Measurements from ENCODE around the gene IQGAP1.
"Not testable (repeated sequence)": the region's sequence is repeated elsewhere in the genome, so short reads cannot be mapped to it uniquely, and the experiment has no call there.

Gene IQGAP1

GRCh38 chr15:90387534-90388461 lies at the start of gene IQGAP1:
TSS of gene IQGAP1 (plus strand) at chr15:90388242. CDS start at chr15:90388342, 100 bp downstream.
- DNase-seq (ENCODE audit: low read depth in 2 of 2) = peak; percentile 94 to 95

DNA sequence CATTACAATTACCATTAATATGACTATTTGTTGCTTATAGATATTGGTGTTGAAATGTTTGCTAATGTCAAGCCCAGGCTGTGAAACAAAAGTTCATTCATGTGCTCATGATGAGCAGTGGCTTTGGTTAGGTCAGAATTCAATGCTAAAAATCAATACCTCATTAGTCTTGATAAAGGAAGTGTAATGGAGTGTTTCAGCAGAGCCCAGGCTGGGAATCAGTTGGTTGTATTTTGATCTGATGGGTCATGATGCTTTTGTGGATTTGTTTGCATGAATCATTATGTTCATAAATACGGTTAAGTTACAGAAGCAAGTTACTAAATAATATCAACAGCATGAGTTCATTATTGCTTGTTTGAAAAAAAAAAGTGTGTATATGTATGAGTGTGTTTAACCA lies 49.5 kb upstream of the IQGAP1 start:
- DNase-seq (ENCODE audit: low read depth in 2 of 2) = no peak

DNA sequence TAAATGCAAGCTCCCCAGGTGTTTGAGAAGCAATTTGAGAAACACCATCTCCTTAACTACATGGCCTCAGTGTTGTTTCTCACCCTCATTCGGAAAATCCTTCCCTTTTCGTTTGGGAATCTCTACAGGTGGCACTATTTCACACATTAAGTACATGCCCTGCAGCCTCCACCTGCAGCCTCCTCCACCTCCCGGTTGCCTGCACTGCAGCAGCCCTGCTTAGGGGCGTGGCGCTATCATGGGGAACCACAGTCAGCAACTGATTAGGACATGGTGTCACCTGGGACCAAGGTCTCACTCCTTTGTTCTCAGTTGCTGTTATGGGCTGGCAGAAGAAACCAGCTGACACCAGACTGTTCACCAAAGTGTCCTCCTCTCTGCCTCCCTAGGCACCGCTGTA lies 47.7 kb upstream of the IQGAP1 start:
- no peak for DNase-seq (ENCODE audit: low read depth in 2 of 2)

- DNase-seq (ENCODE audit: low read depth in 2 of 2) = no peak
Observed at GRCh38 chr15:90343302-90343790, 44.7 kb upstream of the IQGAP1 start.

- DNase-seq (ENCODE audit: low read depth in 2 of 2) = no peak
Observed at GRCh38 chr15:90344662-90345061, 43.4 kb upstream of the IQGAP1 start.

- no peak for DNase-seq (ENCODE audit: low read depth in 2 of 2)
Observed at GRCh38 chr15:90345857-90346256, 42.2 kb upstream of the IQGAP1 start.

- not testable (repeated sequence) for DNase-seq (ENCODE audit: low read depth in 2 of 2)
Observed at GRCh38 chr15:90347431-90348065, 40.5 kb upstream of the IQGAP1 start.

DNA sequence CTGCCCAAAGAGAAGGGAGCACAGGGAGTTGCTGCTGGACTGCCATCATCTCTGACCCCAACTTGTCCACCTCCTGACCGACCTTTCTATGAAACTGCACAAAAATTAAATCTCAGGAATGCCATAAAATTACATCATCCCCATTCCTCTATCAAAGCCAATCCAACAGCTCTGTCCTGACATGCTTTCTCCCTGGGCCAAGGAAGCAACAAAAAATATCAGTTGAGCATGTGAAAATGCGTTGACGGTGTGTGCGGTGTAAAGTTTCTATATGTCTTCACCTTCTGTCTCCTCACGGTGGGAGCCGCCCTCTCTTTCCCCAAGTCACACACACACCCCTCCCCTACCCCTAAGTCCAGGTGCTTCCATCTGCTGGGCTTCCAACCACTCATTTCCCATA lies 39.6 kb upstream of the IQGAP1 start:
- no peak for DNase-seq (ENCODE audit: low read depth in 2 of 2)

DNA sequence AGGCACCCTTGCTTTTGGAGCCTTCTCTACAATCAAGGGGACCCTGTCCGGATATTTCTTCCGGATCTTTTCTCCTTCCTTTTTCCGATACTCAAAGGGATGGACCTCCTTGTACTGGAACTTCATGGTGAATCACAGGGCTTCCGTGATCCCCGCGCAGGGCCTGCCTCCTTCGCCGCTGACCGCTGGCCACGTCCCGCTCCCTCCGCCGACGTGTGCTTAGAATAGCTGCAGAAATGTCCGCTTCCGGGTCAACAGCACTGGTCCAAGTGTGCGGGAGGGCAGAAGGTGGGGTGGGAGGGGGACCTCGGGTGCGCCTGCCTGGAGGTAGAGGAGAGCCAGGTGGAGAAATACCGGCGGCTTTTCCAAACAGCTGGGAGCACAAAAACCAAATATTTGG lies 39.0 kb upstream of the IQGAP1 start:
- no peak for DNase-seq (ENCODE audit: low read depth in 2 of 2)

GRCh38 chr15:90349821-90350220 lies 38.2 kb upstream of the IQGAP1 start:
- no peak for DNase-seq (ENCODE audit: low read depth in 2 of 2)

DNA sequence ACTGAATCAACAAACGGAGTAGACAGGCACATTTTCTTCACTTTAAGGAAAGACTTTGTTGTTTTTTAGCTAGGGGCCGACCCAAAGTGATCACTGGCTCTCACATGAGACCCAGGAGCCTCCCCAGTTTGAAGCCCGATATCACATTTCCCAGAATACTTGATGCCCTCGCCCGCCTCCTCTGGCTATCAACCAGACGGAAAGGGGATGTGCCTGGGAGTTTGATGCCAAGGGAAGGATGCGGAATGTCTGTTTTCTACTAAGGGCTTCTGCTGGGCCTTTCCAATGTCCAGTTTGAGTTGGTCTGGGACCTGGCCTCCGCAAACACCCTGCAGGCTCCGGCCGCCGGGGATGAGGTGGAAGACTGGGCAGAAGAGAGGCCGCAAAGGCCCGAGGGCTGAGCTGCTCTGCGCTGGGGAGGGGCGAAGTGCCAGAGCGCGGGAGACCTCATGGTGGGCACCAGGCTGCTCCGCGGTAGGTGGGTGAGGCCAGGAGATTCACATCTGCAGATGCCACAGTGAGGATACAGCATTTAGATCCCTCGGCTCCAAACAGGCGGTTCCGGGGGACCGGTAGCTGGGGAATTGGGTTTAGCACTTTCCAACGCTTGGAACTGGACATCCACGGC lies 36.4 kb upstream of the IQGAP1 start:
- DNase-seq (ENCODE audit: low read depth in 2 of 2) = no peak

- DNase-seq (ENCODE audit: low read depth in 2 of 2) = peak; percentile 88
Observed at GRCh38 chr15:90352107-90352893, 35.7 kb upstream of the IQGAP1 start, which contains the start of gene ZNF774. TSS of gene ZNF774 (plus strand) at chr15:90352284. CDS start at chr15:90354661, 2,377 bp downstream.

- no peak for DNase-seq (ENCODE audit: low read depth in 2 of 2)
Observed at GRCh38 chr15:90354986-90355385, 33.1 kb upstream of the IQGAP1 start.

DNA sequence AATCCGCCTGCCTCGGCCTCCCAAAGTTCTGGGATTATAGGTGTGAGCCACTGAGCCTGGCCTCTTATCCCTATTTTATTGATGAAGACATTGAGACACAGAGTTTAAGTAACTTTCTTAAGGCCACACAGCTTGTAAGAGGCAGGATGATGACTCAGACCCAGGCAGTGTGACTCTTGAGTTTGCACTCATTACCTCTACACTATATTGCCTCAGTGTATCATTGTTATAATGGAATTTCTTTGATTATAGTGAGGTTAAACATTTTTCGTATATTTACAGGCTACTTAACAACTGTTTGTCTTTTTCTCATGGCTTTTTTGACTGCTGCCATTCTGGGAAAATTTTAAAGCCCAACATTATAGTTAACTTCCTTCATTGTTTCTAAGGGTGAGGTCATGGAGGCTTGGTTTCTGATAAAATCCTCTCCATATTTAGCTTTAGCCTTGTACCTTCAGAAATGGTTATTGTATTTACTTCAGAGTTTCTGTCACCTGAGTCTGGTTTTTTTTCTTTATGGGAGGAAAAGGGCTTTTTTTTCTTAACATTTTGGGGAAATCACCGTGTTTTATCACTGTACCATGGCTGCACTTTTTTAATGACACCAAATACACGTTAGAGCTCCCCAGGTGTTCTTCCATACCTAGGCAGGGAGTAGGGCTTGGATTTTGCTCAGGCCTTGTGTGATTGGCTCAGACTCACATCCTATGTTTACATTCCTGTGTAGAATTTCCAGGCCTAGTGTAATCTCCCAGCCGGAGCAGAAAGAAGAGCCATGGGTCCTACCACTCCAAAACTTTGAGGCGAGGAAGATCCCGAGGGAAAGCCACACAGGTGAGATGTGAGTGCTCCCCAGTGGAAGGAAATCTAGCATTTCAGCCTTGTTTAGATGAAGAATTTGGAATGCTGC lies 29.7 kb upstream of the IQGAP1 start:
- DNase-seq (ENCODE audit: low read depth in 2 of 2) = no peak

DNA sequence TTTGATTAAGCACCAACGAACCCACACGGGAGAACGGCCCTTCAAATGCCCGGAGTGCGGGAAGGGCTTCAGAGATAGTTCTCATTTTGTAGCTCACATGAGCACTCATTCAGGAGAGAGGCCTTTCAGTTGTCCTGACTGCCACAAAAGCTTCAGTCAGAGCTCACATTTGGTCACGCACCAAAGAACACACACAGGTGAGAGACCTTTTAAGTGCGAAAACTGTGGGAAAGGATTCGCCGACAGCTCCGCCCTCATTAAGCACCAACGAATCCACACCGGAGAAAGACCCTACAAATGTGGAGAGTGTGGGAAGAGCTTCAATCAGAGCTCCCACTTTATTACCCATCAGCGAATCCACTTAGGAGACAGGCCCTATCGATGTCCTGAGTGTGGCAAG lies 27.3 kb upstream of the IQGAP1 start:
- no peak for DNase-seq (ENCODE audit: low read depth in 2 of 2)

- no peak for DNase-seq (ENCODE audit: low read depth in 2 of 2)
Observed at GRCh38 chr15:90362936-90363212, 25.2 kb upstream of the IQGAP1 start.

DNA sequence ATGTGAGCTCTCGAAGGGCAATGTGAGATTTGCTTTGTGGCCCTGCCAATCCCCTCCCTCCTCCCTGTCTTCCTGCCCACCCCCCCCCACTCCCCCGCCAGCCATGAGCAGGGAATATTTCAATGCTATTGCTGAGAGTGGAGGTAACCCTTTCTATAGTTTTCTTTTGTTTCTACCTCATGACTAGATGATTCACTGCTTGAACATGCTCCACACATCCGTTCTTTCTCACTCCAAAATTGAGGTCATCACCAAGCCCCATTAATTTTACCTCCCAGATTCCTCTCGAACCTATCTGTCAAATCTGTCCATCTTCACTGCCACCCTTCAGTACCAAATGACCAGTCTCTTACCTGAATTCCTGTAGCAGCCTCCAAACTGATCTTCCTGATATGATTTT lies 23.8 kb upstream of the IQGAP1 start:
- no peak for DNase-seq (ENCODE audit: low read depth in 2 of 2)

- DNase-seq (ENCODE audit: low read depth in 2 of 2) = no peak
Observed at GRCh38 chr15:90365414-90366055, 22.5 kb upstream of the IQGAP1 start.

- no peak for DNase-seq (ENCODE audit: low read depth in 2 of 2)
Observed at GRCh38 chr15:90367576-90367975, 20.5 kb upstream of the IQGAP1 start.

DNA sequence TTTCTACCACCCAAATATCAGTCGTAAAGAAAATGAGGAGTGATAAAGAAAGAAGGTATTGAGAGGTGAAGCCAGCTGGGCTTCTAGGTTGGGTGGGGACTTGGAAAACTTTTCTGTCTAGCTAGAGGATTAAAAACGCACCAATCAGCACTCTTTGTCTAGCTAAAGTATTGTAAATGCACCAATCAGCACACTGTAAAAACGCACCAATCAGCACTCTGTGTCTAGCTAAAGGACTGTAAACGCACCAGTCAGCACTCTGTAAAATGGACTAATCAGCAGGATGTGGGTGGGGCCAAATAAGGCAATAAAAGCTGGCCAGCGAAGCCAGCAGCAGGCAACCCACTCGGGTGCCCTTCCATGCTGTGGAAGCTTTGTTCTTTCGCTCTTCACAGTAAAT lies 13.0 kb upstream of the IQGAP1 start:
- DNase-seq (ENCODE audit: low read depth in 2 of 2) = no peak
